ENCODE measurements around the gene ADGRV1. TPM values are rescaled to one million over a fixed set of nuclear protein-coding genes. Genes with fewer than 3 reads are reported as not detected.

Gene ADGRV1
- total RNA-seq, 4 donors from 2014 or later = 1.9 to 11.3 TPM; not detected in 2

DNA sequence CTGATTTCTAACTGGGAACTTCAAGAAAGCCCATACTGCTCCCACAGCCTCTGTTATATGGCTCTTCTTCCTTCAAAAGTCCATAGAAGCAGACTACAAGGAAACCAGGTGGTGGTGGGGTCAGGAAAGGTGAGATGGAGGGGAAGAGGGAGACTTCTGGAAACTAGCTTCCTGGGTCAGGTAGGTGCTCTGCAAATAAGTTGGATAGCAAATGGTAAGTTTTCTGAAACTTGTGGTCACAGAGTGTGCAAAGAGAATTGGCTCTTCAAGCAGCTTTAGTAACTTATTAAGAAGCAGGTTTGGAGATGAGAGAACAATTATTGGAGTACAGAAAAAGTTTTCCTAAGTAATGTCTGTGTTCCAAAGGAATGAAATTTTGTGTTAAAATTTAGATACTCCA lies 316.9 kb downstream of the ADGRV1 start:
- H3K9me3 ChIP-seq = no peaks in the 10 kb centered on the region
- H3K27me3 ChIP-seq = no peaks in the 10 kb centered on the region
- TF ChIP-seq, protein P1, sequence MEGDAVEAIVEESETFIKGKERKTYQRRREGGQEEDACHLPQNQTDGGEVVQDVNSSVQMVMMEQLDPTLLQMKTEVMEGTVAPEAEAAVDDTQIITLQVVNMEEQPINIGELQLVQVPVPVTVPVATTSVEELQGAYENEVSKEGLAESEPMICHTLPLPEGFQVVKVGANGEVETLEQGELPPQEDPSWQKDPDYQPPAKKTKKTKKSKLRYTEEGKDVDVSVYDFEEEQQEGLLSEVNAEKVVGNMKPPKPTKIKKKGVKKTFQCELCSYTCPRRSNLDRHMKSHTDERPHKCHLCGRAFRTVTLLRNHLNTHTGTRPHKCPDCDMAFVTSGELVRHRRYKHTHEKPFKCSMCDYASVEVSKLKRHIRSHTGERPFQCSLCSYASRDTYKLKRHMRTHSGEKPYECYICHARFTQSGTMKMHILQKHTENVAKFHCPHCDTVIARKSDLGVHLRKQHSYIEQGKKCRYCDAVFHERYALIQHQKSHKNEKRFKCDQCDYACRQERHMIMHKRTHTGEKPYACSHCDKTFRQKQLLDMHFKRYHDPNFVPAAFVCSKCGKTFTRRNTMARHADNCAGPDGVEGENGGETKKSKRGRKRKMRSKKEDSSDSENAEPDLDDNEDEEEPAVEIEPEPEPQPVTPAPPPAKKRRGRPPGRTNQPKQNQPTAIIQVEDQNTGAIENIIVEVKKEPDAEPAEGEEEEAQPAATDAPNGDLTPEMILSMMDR (IDR thresholded peaks at IDR 0.05) = no peak
- no peak for TF ChIP-seq POLR2A (IDR thresholded peaks at IDR 0.05)
- intact Hi-C loops (cut with DNase I; ENCODE audit: low total_unique reads) = no loop called here
- no peak for DNase-seq
- no peak overlapping the region for H3K27ac ChIP-seq
- H3K4me3 ChIP-seq = no peak overlapping the region
- no peaks in the 10 kb centered on the region for H3K4me1 ChIP-seq
- no peaks in the 10 kb centered on the region for H3K36me3 ChIP-seq

DNA sequence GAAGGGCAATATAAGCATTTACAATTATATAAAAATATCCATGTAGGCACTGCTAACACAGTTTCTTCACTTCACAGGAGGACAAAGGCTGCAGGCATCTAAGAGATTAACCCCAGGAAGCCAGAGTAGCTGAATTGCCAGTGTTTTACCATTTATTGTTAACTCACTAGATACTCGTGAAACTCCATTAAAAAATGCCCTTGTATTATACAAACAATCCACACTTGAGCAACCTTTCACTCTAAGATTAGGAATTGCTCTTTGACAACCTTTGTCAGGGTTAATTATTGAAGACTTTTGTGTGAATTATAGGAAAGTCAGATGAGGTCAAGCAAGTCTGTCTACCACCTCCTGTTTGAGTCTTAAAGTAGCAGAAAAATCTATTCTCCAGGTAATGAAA lies 317.8 kb downstream of the ADGRV1 start:
- Histone ChIP-seq H3K27ac (no peak overlapping the region), H3K4me3 (no peak overlapping the region), H3K36me3 (no peaks in the 10 kb centered on the region), H3K27me3 (no peaks in the 10 kb centered on the region), H3K9me3 (no peaks in the 10 kb centered on the region), H3K4me1 (no peaks in the 10 kb centered on the region)
- intact Hi-C loops (cut with DNase I; ENCODE audit: low total_unique reads) = no loop called here
- TF ChIP-seq POLR2A (IDR thresholded peaks at IDR 0.05) = no peak
- TF ChIP-seq, protein P1 (IDR thresholded peaks at IDR 0.05) = no peak
- no peak for DNase-seq

DNA sequence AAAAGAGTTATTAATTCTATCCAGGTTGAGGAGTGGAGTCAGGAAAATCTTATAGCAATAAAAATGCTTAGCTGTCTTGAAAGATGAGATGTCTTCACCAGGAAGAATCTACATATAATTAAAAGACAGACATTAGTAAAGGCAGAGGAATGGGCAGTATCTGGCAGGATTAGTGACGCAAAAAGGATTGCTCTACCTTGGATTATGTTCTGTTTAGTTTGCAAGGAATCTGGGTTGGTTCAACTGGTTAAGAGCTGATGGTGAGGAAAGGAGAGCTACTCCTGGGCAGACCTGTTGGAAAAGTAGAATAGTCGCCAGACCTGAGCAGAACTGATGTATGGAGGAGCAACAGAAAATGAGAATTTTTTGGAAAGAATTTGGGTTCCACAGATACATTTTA lies 318.5 kb downstream of the ADGRV1 start:
- Histone ChIP-seq H3K4me1 (no peaks in the 10 kb centered on the region), H3K4me3 (no peak overlapping the region), H3K27ac (no peak overlapping the region), H3K36me3 (no peaks in the 10 kb centered on the region), H3K27me3 (no peaks in the 10 kb centered on the region), H3K9me3 (no peaks in the 10 kb centered on the region)
- intact Hi-C loops (cut with DNase I; ENCODE audit: low total_unique reads) = no loop called here
- TF ChIP-seq POLR2A (IDR thresholded peaks at IDR 0.05) = no peak
- TF ChIP-seq, protein P1 (IDR thresholded peaks at IDR 0.05) = no peak
- DNase-seq = no peak

DNA sequence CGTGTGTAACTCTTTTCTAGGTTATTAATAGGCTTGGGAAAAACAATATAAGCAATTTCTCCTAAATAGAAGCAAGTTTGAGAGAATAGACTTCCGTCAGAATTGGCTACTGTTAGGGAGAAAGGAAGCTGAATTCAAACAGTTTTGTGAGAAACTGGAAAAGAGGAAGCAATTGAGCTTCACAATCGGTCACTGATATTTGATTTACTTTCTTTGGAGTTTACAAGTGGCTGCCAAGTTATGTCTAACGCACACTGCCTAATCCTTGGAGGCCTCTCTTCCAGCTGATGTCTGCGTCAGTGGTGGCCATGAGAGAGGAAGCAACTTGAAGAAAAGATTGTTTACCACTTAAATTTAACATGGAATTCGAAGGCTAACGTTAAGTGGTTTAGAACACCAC lies 319.5 kb downstream of the ADGRV1 start:
- intact Hi-C loops (cut with DNase I; ENCODE audit: low total_unique reads) = no loop called here
- Histone ChIP-seq H3K9me3 (no peaks in the 10 kb centered on the region), H3K27ac (peak overlapping the region; percentile 7 to 24), H3K27me3 (no peaks in the 10 kb centered on the region), H3K36me3 (no peaks in the 10 kb centered on the region), H3K4me1 (no peaks in the 10 kb centered on the region), H3K4me3 (no peak overlapping the region)
- TF ChIP-seq, protein P1 (IDR thresholded peaks at IDR 0.05) = no peak
- TF ChIP-seq POLR2A (IDR thresholded peaks at IDR 0.05) = no peak
- no peak for DNase-seq

DNA sequence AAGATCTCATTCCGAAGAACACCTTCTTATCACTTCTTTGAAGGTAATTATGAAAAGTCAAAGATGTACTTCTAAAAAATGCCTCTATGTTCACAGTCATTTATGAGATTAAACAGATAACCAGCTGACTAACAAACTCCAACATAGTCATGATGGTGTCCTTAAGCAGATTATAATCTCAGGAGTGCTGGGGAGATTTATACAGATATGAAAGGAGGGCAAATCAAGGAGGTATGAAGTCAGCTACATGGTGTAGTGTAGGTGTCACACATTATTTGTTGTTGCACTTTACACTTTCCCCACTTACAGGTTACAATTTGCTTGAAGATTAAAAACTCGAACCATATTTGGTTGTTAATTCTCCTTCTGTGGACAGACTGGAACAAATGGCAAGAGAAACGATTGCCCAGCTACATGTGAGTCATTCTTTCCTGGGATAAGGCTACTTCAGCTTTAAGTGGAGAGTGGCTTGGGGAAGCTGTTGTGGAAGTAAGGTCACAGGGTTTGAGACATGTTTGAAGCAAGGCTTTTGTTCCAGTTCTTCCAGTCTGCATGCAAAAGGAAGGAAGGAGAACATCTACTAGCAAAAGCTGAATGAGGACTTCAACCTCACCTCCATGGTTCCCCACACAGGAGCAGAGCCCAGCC lies 320.1 kb downstream of the ADGRV1 start:
- H3K9me3 ChIP-seq = no peaks in the 10 kb centered on the region
- peak overlapping the region in 1 of 2 donors; percentile 24 for H3K27ac ChIP-seq
- no peak overlapping the region for H3K4me3 ChIP-seq
- H3K36me3 ChIP-seq = no peaks in the 10 kb centered on the region
- no peak for TF ChIP-seq POLR2A (IDR thresholded peaks at IDR 0.05)
- TF ChIP-seq, protein P1 (IDR thresholded peaks at IDR 0.05) = no peak
- intact Hi-C loops (cut with DNase I; ENCODE audit: low total_unique reads) = no loop called here
- H3K4me1 ChIP-seq = no peaks in the 10 kb centered on the region
- DNase-seq = no peak
- no peaks in the 10 kb centered on the region for H3K27me3 ChIP-seq
